NCI-H82 treated with DMSO at 0.1 percent for 48 hours (cell line): ENCODE measurements around the gene ZNF660.
"Not testable (repeated sequence)": the region's sequence is repeated elsewhere in the genome, so short reads cannot be mapped to it uniquely, and the experiment has no call there.

Experiments used
- DNase-seq: peaks from one replicate; lab custom pipeline; 2025; ENCODE audit not compliant: unreplicated experiment; lab: John Stamatoyannopoulos, UW

The ZNF660 gene

GRCh38 chr3:44584646-44585501, at the start of gene ZNF660:
Gene ZNF660 (plus strand): TSS chr3:44584964. CDS start chr3:44594194, 9,230 bp downstream.
- peak; percentile 73 for DNase-seq

GRCh38 chr3:44535364-44535763, 49.4 kb upstream of the ZNF660 start:
- DNase-seq: no peak

GRCh38 chr3:44544811-44545210, 40.0 kb upstream of the ZNF660 start:
- DNase-seq: not testable (repeated sequence)

- DNase-seq: no peak
These were observed 29.9 kb upstream of the ZNF660 start, which contains the start of gene ZKSCAN7 for GRCh38 chr3:44554626-44555592. Gene ZKSCAN7 (plus strand): TSS chr3:44555193. CDS start chr3:44557048, 1,855 bp downstream.

- no peak for DNase-seq
These were observed 29.0 kb upstream of the ZNF660 start for GRCh38 chr3:44555723-44556122.

GRCh38 chr3:44557074-44557473, 27.7 kb upstream of the ZNF660 start:
- no peak for DNase-seq

GRCh38 chr3:44561076-44561475, 23.7 kb upstream of the ZNF660 start:
- no peak for DNase-seq

- no peak for DNase-seq
These were observed 22.6 kb upstream of the ZNF660 start for GRCh38 chr3:44562147-44562546.

- no peak for DNase-seq
These were observed 16.2 kb upstream of the ZNF660 start for GRCh38 chr3:44568561-44568960.

- no peak for DNase-seq
These were observed 13.7 kb upstream of the ZNF660 start for GRCh38 chr3:44571024-44571423.

GRCh38 chr3:44576613-44577012, 8.2 kb upstream of the ZNF660 start:
- DNase-seq: no peak

GRCh38 chr3:44577354-44577952, 7.3 kb upstream of the ZNF660 start:
- DNase-seq: not testable (repeated sequence)

- not testable (repeated sequence) for DNase-seq
These were observed 6.4 kb upstream of the ZNF660 start for GRCh38 chr3:44578316-44578715.

GRCh38 chr3:44578924-44579515, 5.7 kb upstream of the ZNF660 start:
- DNase-seq: not testable (repeated sequence)

- DNase-seq: not testable (repeated sequence)
These were observed 5.0 kb upstream of the ZNF660 start for GRCh38 chr3:44579749-44580148.

GRCh38 chr3:44580971-44581370, 3.8 kb upstream of the ZNF660 start:
- not testable (repeated sequence) for DNase-seq

GRCh38 chr3:44596621-44597020, 11.9 kb downstream of the ZNF660 start:
- DNase-seq: no peak

- no peak for DNase-seq
These were observed 17.0 kb downstream of the ZNF660 start for GRCh38 chr3:44601749-44602148.

- no peak for DNase-seq
These were observed 27.9 kb downstream of the ZNF660 start for GRCh38 chr3:44612678-44613077.

GRCh38 chr3:44624749-44625480, 40.2 kb downstream of the ZNF660 start, which contains the start of gene ZNF197:
Gene ZNF197 (plus strand): TSS chr3:44625036. CDS start chr3:44629155, 4,119 bp downstream.
- peak; percentile 84 for DNase-seq
